HEK293 (cell line): ENCODE measurements around the gene CORO1C.
A peak's percentile ranks its signal among the peaks of the same experiment; 100 is the strongest.

Source experiments
- BCL11B ChIP-seq: fragments of 450-650 bp; formaldehyde crosslinking; IDR thresholded peaks from 2 replicates; pipeline ENCODE4 v1.5.1; 2016; ENCODE audit warnings: low read depth, missing biosample characterization, missing genetic modification characterization
- CTCF ChIP-seq: fragments of 450-650 bp; formaldehyde crosslinking; IDR thresholded peaks from 2 replicates; pipeline ENCODE4 v1.5.1; 2016; ENCODE audit warnings: missing biosample characterization, missing genetic modification characterization
- FEZF1 ChIP-seq: fragments of 450-650 bp; formaldehyde crosslinking; IDR thresholded peaks from 2 replicates; pipeline ENCODE4 v1.5.1; 2016; ENCODE audit warnings: missing biosample characterization, missing genetic modification characterization
- MZF1 ChIP-seq: fragments of 450-650 bp; formaldehyde crosslinking; IDR thresholded peaks from 2 replicates; pipeline ENCODE4 v1.5.1; 2017; ENCODE audit warnings: missing biosample characterization, missing genetic modification characterization, borderline replicate concordance
- PRDM4 ChIP-seq: fragments of 450-650 bp; formaldehyde crosslinking; IDR thresholded peaks from 2 replicates; pipeline ENCODE4 v1.5.1; 2017; ENCODE audit warnings: missing biosample characterization, missing genetic modification characterization
- PRDM6 ChIP-seq: fragments of 450-650 bp; formaldehyde crosslinking; IDR thresholded peaks from 2 replicates; pipeline ENCODE4 v1.5.1; 2017; ENCODE audit warnings: missing biosample characterization, missing genetic modification characterization
- SCRT2 ChIP-seq: fragments of 450-650 bp; formaldehyde crosslinking; IDR thresholded peaks from 2 replicates; pipeline ENCODE4 v1.5.1; 2016; ENCODE audit warnings: missing biosample characterization, missing genetic modification characterization
- ZBTB11 ChIP-seq: fragments of 450-650 bp; formaldehyde crosslinking; conservative IDR thresholded peaks from 2 replicates; pipeline ENCODE4 v1.5.1; 2016; ENCODE audit warnings: low read depth, missing biosample characterization, missing genetic modification characterization
- ZFP37 ChIP-seq: fragments of 450-650 bp; formaldehyde crosslinking; IDR thresholded peaks from 2 replicates; pipeline ENCODE4 v1.5.1; 2016; ENCODE audit warnings: missing biosample characterization, missing genetic modification characterization
- ZNF132 ChIP-seq: fragments of 450-650 bp; formaldehyde crosslinking; IDR thresholded peaks from 2 replicates; pipeline ENCODE4 v1.5.1; 2017; ENCODE audit warnings: missing biosample characterization, missing genetic modification characterization, borderline replicate concordance
- ZNF138 ChIP-seq: fragments of 450-650 bp; formaldehyde crosslinking; IDR thresholded peaks from 2 replicates; pipeline ENCODE4 v1.5.1; 2016; ENCODE audit warnings: missing biosample characterization, missing genetic modification characterization, borderline replicate concordance
- ZNF169 ChIP-seq: fragments of 450-650 bp; formaldehyde crosslinking; IDR thresholded peaks from 2 replicates; pipeline ENCODE4 v1.5.1; 2016; ENCODE audit warnings: missing biosample characterization, missing genetic modification characterization
- ZNF302 ChIP-seq: fragments of 450-650 bp; formaldehyde crosslinking; IDR thresholded peaks from 2 replicates; pipeline ENCODE4 v1.5.1; 2016; ENCODE audit warnings: missing biosample characterization, missing genetic modification characterization, low read depth
- ZNF560 ChIP-seq: fragments of 450-650 bp; formaldehyde crosslinking; IDR thresholded peaks from 2 replicates; pipeline ENCODE4 v1.5.1; 2017; ENCODE audit warnings: missing biosample characterization, missing genetic modification characterization, borderline replicate concordance
- ZNF561 ChIP-seq: fragments of 450-650 bp; IDR thresholded peaks from 2 replicates; pipeline ENCODE4 v1.5.1; 2018; ENCODE audit warnings: missing biosample characterization, missing genetic modification characterization, borderline replicate concordance
- ZNF623 ChIP-seq: fragments of 450-650 bp; formaldehyde crosslinking; IDR thresholded peaks from 2 replicates; pipeline ENCODE4 v1.5.1; 2016; ENCODE audit warnings: missing biosample characterization, missing genetic modification characterization
- ZNF624 ChIP-seq: fragments of 450-650 bp; formaldehyde crosslinking; IDR thresholded peaks from 2 replicates; pipeline ENCODE4 v1.5.1; 2017; ENCODE audit warnings: missing biosample characterization, missing genetic modification characterization
- ZNF639 ChIP-seq: fragments of 450-650 bp; formaldehyde crosslinking; IDR thresholded peaks from 2 replicates; pipeline ENCODE4 v1.5.1; 2016; ENCODE audit warnings: missing biosample characterization, missing genetic modification characterization
- ZNF654 ChIP-seq: fragments of 450-650 bp; formaldehyde crosslinking; IDR thresholded peaks from 2 replicates; pipeline ENCODE4 v1.5.1; 2016; ENCODE audit warnings: low read depth, missing biosample characterization, missing genetic modification characterization
- ZNF830 ChIP-seq: fragments of 450-650 bp; IDR thresholded peaks from 2 replicates; pipeline ENCODE4 v1.5.0; 2018; ENCODE audit warnings: missing biosample characterization, missing genetic modification characterization, low read depth, mild to moderate bottlenecking, moderate library complexity
- ZNF843 ChIP-seq: fragments of 450-650 bp; formaldehyde crosslinking; IDR thresholded peaks from 2 replicates; pipeline ENCODE4 v1.5.1; 2016; ENCODE audit warnings: missing biosample characterization, missing genetic modification characterization
- ZSCAN23 ChIP-seq: fragments of 450-650 bp; formaldehyde crosslinking; IDR thresholded peaks from 2 replicates; pipeline ENCODE4 v1.5.1; 2016; ENCODE audit warnings: missing biosample characterization, missing genetic modification characterization
- ZXDB ChIP-seq: fragments of 450-650 bp; formaldehyde crosslinking; IDR thresholded peaks from 2 replicates; pipeline ENCODE4 v1.5.1; 2016; ENCODE audit warnings: missing biosample characterization, missing genetic modification characterization

The CORO1C gene

GRCh38 chr12:108730365-108731104, 783 bp downstream of the CORO1C start (continued):
- TF ChIP-seq SCRT2 (peak; percentile 33; the same call in 1 of the 2 replicates), ZFP37 (tag by site-specific recombination) (peak; percentile 59), ZNF624 (tag by site-specific recombination) (no peak), ZNF654 (tag by site-specific recombination) (no peak), ZNF138 (tag by site-specific recombination) (no peak), ZNF560 (tag by site-specific recombination) (no peak), ZNF639 (tag by site-specific recombination) (peak; percentile 91), ZBTB11 (peak; percentile 61), MZF1 (tag by site-specific recombination) (peak; percentile 90), PRDM6 (tag by site-specific recombination) (no peak), CTCF (tag by site-specific recombination) (no peak), ZNF830 (tag by site-specific recombination) (no peak), BCL11B (tag by site-specific recombination) (0 out of 2 replicates have a peak, but pooled peaks have one; percentile 53), ZNF561 (tag by site-specific recombination) (peak; percentile 77; the same call in 1 of the 2 replicates), ZNF843 (tag by site-specific recombination) (peak; percentile 70), ZSCAN23 (tag by site-specific recombination) (0 out of 2 replicates have a peak, but pooled peaks have one; percentile 14), PRDM4 (tag by site-specific recombination) (peak; percentile 66; the same call in 1 of the 2 replicates), ZNF302 (tag by site-specific recombination) (no peak), ZNF169 (peak; percentile 96), ZNF623 (tag by site-specific recombination) (0 out of 2 replicates have a peak, but pooled peaks have one; percentile 24), FEZF1 (tag by site-specific recombination) (peak; percentile 81), ZNF132 (tag by site-specific recombination) (no peak), ZXDB (tag by site-specific recombination) (peak; percentile 68)
